Mesendoderm (in vitro differentiated cells): ENCODE results near the gene ROBO1.

Experiments used
- DNase-seq: peaks from one replicate; pipeline ENCODE4 v3.0.0; 2013
- H2AK5ac ChIP-seq: 2 replicates; pipeline ENCODE4 v1.6.1; 2013; ENCODE audit warnings: low read length, inconsistent platforms
- H2BK120ac ChIP-seq: 2 replicates; pipeline ENCODE4 v1.6.1; 2013; ENCODE audit warnings: low read depth, mild to moderate bottlenecking, low read length, moderate library complexity, mixed read lengths
- H2BK15ac ChIP-seq: replicated peaks from 2 replicates; pipeline ENCODE4 v1.6.1; 2013; ENCODE audit warnings: low read depth, mild to moderate bottlenecking, moderate library complexity
- H2BK5ac ChIP-seq: 2 replicates; pipeline ENCODE4 v1.6.1; 2013; ENCODE audit warnings: low read length, inconsistent platforms
- H3K18ac ChIP-seq: 2 replicates; pipeline ENCODE4 v1.6.1; 2013; ENCODE audit warnings: mild to moderate bottlenecking, low read length, mixed read lengths
- H3K23ac ChIP-seq: one replicate; pipeline ENCODE4 v1.6.1; 2013; ENCODE audit warnings: low read length
- H3K27ac ChIP-seq: 2 replicates; pipeline ENCODE4 v1.5.1; 2013; ENCODE audit warnings: low read depth, mild to moderate bottlenecking, inconsistent platforms, low read length, moderate library complexity
- H3K27me3 ChIP-seq: 2 replicates; pipeline ENCODE4 v1.6.1; 2013; ENCODE audit warnings: low read length, control low read depth, mild to moderate bottlenecking, inconsistent platforms; ENCODE audit not compliant: insufficient read depth, poor library complexity
- H3K36me3 ChIP-seq: 2 replicates; pipeline ENCODE4 v1.6.1; 2013; ENCODE audit warnings: low read length, inconsistent platforms; ENCODE audit not compliant: control insufficient read depth, insufficient read depth
- H3K4ac ChIP-seq: one replicate; pipeline ENCODE4 v1.6.1; 2013; ENCODE audit warnings: low read depth, mild to moderate bottlenecking, low read length, moderate library complexity
- H3K4me1 ChIP-seq: 2 replicates; pipeline ENCODE4 v1.6.1; 2013; ENCODE audit warnings: low read depth, low read length, inconsistent platforms; ENCODE audit not compliant: control insufficient read depth
- H3K4me2 ChIP-seq: 2 replicates; pipeline ENCODE4 v1.6.1; 2013; ENCODE audit warnings: low read length
- H3K4me3 ChIP-seq: 2 replicates; pipeline ENCODE4 v1.5.1; 2013; ENCODE audit warnings: mild to moderate bottlenecking, low read length
- H3K56ac ChIP-seq: one replicate; pipeline ENCODE4 v1.6.1; 2013; ENCODE audit warnings: low read length
- H3K79me1 ChIP-seq: 2 replicates; pipeline ENCODE4 v1.6.1; 2013; ENCODE audit warnings: low read length, inconsistent platforms
- H3K79me2 ChIP-seq: 2 replicates; pipeline ENCODE4 v1.6.1; 2013; ENCODE audit warnings: mild to moderate bottlenecking, low read length; ENCODE audit not compliant: control insufficient read depth, insufficient read depth
- H3K9ac ChIP-seq: 2 replicates; pipeline ENCODE4 v1.6.1; 2013; ENCODE audit warnings: low read length, inconsistent platforms
- H4K5ac ChIP-seq: one replicate; pipeline ENCODE4 v1.6.1; 2013; ENCODE audit warnings: low read length
- H4K8ac ChIP-seq: one replicate; pipeline ENCODE4 v1.6.1; 2013; ENCODE audit warnings: low read depth, mild to moderate bottlenecking, control low read depth, low read length, moderate library complexity
- WGBS: extraction: QIAGEN DNeasy Blood & Tissue Kit; methylation state at CpG from one replicate; pipeline ENCODE4 v1.1.7; 2013; ENCODE audit warnings: low lambda C conversion rate, missing lambda C conversion rate; ENCODE audit not compliant: insufficient coverage; ENCODE audit errors: extremely low coverage; 5-methylcytosine and 5-hydroxymethylcytosine counted together

The ROBO1 gene

DNA sequence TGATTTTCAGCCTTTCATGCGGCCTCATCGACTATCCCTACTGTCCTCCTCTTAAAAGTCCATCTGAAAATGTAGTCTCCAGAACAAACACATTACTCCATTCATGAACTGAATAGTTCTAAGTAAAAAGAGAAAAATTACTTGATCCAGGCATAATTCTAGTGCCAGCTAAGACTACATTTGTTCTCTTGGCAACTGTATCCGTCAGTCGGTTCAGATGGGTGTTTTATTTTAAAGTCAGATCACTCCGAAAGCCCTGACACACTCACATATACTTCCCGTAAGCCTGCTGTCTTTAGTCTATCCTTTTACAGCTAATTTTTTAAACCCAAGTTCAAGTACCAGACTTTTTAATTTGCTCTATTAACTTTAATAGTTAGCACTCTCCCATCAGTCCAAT is 1102.7 kb downstream of the ROBO1 start:
- Histone ChIP-seq H3K79me1 (no peaks in the 10 kb centered on the region), H3K79me2 (no peaks in the 10 kb centered on the region), H4K8ac (no peak overlapping the region), H3K36me3 (no peaks in the 10 kb centered on the region), H3K23ac (no peak overlapping the region), H3K27ac (no peak overlapping the region), H3K4ac (no peak overlapping the region), H3K27me3 (no peaks in the 10 kb centered on the region), H3K4me3 (no peak overlapping the region), H2BK120ac (no peak overlapping the region), H3K4me1 (no peaks in the 10 kb centered on the region), H3K56ac (no peak overlapping the region), H3K4me2 (no peak overlapping the region), H3K18ac (no peak overlapping the region), H2BK15ac (no peak overlapping the region), H2BK5ac (no peak overlapping the region), H2AK5ac (no peak overlapping the region), H3K9ac (no peak overlapping the region), H4K5ac (no peak overlapping the region)
- WGBS: no CpG with 5 or more reads among the region's 6 CpGs
- no peak for DNase-seq

DNA sequence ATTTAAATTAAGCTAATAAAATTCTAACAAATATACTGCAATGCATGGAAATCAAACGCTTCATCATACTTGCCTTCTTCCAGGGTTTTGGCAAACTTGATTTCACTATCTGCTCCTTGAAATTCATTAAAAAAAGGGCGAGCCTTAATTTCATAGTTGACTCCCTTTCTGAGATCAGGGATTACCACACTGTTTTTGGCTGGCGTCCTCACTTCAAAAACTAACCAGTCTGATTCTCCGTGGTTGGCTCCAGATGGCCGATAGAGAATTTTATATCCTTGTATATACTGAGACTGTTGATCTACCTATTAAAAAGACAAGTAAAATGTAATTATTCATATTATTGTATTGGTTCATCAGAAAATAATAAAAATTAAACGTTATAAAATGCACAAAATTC is 1106.8 kb downstream of the ROBO1 start:
- H4K8ac ChIP-seq: no peak overlapping the region
- no peak for DNase-seq
- H2BK15ac ChIP-seq: no peak overlapping the region
- no peak overlapping the region for H3K4ac ChIP-seq
- no peak overlapping the region for H2BK120ac ChIP-seq
- no peak overlapping the region for H3K4me2 ChIP-seq
- H3K18ac ChIP-seq: no peak overlapping the region
- H4K5ac ChIP-seq: no peak overlapping the region
- no peak overlapping the region for H2BK5ac ChIP-seq
- H3K79me2 ChIP-seq: no peaks in the 10 kb centered on the region
- no CpG with 5 or more reads among the region's 6 CpGs for WGBS
- no peak overlapping the region for H3K27ac ChIP-seq
- H3K27me3 ChIP-seq: no peaks in the 10 kb centered on the region
- no peaks in the 10 kb centered on the region for H3K36me3 ChIP-seq
- no peak overlapping the region for H3K9ac ChIP-seq
- no peak overlapping the region for H3K56ac ChIP-seq
- H3K4me3 ChIP-seq: no peak overlapping the region
- no peak overlapping the region for H2AK5ac ChIP-seq
- H3K4me1 ChIP-seq: no peaks in the 10 kb centered on the region
- no peaks in the 10 kb centered on the region for H3K79me1 ChIP-seq
- H3K23ac ChIP-seq: no peak overlapping the region

DNA sequence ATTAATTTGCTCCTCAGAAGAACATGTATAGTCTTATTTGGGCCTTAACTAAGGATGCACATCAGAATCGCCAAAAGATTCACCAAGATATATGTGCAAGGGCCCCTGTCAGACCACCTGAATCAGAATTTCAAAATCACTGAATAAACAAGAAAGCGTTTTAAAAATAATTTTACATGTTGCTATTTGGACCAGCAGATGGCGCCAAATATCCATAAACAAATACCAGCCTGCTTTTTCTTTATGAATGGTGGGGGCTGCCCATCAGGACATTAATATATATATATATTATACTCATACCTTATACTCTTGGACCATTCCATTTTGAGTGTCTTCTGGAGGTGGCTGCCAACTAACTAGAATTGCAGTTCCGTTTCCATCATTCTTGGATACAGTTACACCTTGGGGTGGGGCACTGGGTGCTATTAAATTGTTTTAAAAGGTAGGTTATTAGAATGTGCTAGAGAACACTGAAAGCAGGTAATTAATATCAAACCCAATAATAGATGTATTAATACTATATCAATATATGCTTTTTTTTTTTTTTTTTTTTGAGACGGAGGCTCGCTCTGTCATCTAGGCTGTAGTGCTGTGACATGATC is 1108.3 kb downstream of the ROBO1 start:
- H3K4ac ChIP-seq: no peak overlapping the region
- no peaks in the 10 kb centered on the region for H3K4me1 ChIP-seq
- no peak overlapping the region for H3K9ac ChIP-seq
- H3K4me2 ChIP-seq: no peak overlapping the region
- H2BK5ac ChIP-seq: no peak overlapping the region
- H2BK120ac ChIP-seq: no peak overlapping the region
- no peaks in the 10 kb centered on the region for H3K79me1 ChIP-seq
- no peaks in the 10 kb centered on the region for H3K36me3 ChIP-seq
- H3K27me3 ChIP-seq: no peaks in the 10 kb centered on the region
- no peak overlapping the region for H3K4me3 ChIP-seq
- no peak overlapping the region for H3K23ac ChIP-seq
- no peak overlapping the region for H2AK5ac ChIP-seq
- H3K79me2 ChIP-seq: no peaks in the 10 kb centered on the region
- no peak overlapping the region for H4K5ac ChIP-seq
- no peak overlapping the region for H4K8ac ChIP-seq
- no peak overlapping the region for H3K27ac ChIP-seq
- no peak overlapping the region for H3K56ac ChIP-seq
- WGBS: no CpG with 5 or more reads among the region's 6 CpGs
- H2BK15ac ChIP-seq: no peak overlapping the region
- peak; percentile 45 for DNase-seq
- no peak overlapping the region for H3K18ac ChIP-seq

DNA sequence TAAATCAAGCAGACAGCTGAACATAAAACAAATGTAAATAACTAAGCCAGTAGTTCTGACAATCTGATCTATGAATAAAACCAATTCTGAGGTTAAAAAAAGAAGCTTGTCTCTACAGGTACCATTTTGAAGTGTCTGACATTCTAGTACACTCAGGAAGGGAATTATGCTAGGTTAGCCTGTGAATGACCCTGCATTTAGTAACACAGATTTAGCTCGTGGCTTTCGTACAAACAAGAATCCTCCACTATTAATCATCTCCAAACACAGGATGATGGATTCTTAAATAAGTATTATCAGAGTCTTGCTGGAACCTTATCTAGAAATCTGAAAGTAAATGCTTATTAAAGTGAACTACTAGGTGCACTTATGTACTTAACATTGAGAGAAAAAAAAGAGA is 1120.1 kb downstream of the ROBO1 start:
- H3K27ac ChIP-seq: no peak overlapping the region
- no peaks in the 10 kb centered on the region for H3K79me1 ChIP-seq

DNA sequence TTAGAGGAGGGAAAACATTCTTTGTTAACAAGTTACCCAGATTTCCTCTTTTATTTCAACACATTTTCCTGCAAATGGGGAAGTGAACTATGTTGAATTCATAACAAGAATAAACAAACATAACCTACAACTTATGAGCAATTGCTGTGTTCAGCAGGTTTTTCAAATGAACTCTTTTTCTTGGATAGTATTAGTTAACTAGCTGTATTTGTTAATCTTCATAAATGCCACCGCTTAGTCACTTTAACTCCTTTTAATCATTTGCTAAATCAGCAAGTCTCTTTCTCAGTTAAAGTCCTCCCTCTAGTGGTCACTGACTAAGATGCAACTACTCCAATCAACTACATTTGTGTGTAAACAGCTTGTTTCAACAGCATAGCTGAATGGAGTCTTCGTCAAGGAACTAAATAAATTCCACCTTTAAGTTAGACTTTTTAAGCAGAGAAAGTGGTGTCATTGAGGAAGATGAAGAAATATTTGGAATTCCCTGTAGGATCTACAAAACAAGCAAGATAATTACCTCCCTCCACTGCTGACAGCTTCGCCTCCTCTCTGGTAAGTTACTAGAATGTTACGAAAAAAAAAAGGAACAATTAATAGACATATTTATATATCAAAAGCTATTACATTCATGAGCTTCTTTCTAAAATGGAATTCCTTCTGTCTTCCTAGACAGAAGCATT is 1122.0 kb downstream of the ROBO1 start:
- Histone ChIP-seq H4K5ac (no peak overlapping the region), H3K4me2 (no peak overlapping the region), H3K4me1 (peaks cover 13% of the 10 kb centered on the region), H3K27me3 (no peaks in the 10 kb centered on the region), H2BK120ac (no peak overlapping the region), H3K4me3 (no peak overlapping the region), H2AK5ac (no peak overlapping the region), H3K18ac (no peak overlapping the region), H3K23ac (no peak overlapping the region), H3K9ac (no peak overlapping the region), H4K8ac (no peak overlapping the region), H3K27ac (no peak overlapping the region), H2BK15ac (no peak overlapping the region), H3K36me3 (no peaks in the 10 kb centered on the region), H3K4ac (no peak overlapping the region), H3K79me1 (no peaks in the 10 kb centered on the region), H3K56ac (no peak overlapping the region), H3K79me2 (no peaks in the 10 kb centered on the region), H2BK5ac (no peak overlapping the region)
- peak; percentile 91 for DNase-seq
- no CpG with 5 or more reads among the region's 4 CpGs for WGBS

More for the DNA sequence above, 1120.1 kb downstream of the ROBO1 start:
- Histone ChIP-seq H3K27me3 (no peaks in the 10 kb centered on the region), H2BK120ac (no peak overlapping the region), H3K23ac (no peak overlapping the region), H3K36me3 (no peaks in the 10 kb centered on the region), H2AK5ac (no peak overlapping the region), H2BK5ac (no peak overlapping the region), H3K9ac (no peak overlapping the region), H3K4me1 (peaks cover 13% of the 10 kb centered on the region), H3K18ac (no peak overlapping the region), H4K5ac (no peak overlapping the region), H3K4me3 (no peak overlapping the region), H2BK15ac (no peak overlapping the region), H3K4ac (no peak overlapping the region), H4K8ac (no peak overlapping the region), H3K79me2 (no peaks in the 10 kb centered on the region), H3K4me2 (no peak overlapping the region), H3K56ac (no peak overlapping the region)
- DNase-seq: no peak
- no CpG with 5 or more reads among the region's 2 CpGs for WGBS
